ENCODE measurements around the gene BACE1.

BACE1 gene

GRCh38 chr11:117305145-117305544, 10.9 kb downstream of the BACE1 start:
- no peak for DNase-seq

- DNase-seq, result no peak
Measured at GRCh38 chr11:117303646-117304315, 12.3 kb downstream of the BACE1 start.

GRCh38 chr11:117303101-117303500, 13.0 kb downstream of the BACE1 start:
- DNase-seq, result no peak

- no peak for DNase-seq
Measured at GRCh38 chr11:117302228-117302627, 13.8 kb downstream of the BACE1 start.

- DNase-seq, result no peak
Measured at GRCh38 chr11:117300773-117301172, 15.3 kb downstream of the BACE1 start.

- DNase-seq, result no peak
Measured at GRCh38 chr11:117300283-117300663, 15.8 kb downstream of the BACE1 start.

- DNase-seq, result no peak
Measured at GRCh38 chr11:117299351-117300282, 16.4 kb downstream of the BACE1 start.

- DNase-seq, result no peak
Measured at GRCh38 chr11:117298195-117298594, 17.9 kb downstream of the BACE1 start.

- no peak for DNase-seq
Measured at GRCh38 chr11:117296881-117297280, 19.2 kb downstream of the BACE1 start.

GRCh38 chr11:117295438-117296137, 20.5 kb downstream of the BACE1 start:
- no peak for DNase-seq

- no peak for DNase-seq
Measured at GRCh38 chr11:117292616-117293015, 23.4 kb downstream of the BACE1 start.

- DNase-seq, result no peak
Measured at GRCh38 chr11:117290809-117291396, 25.2 kb downstream of the BACE1 start, which contains the start of gene BACE1-AS. Gene BACE1-AS (plus strand): TSS chr11:117291346.

- no peak for DNase-seq
Measured at GRCh38 chr11:117289795-117290194, 26.3 kb downstream of the BACE1 start.

GRCh38 chr11:117287668-117288067, 28.4 kb downstream of the BACE1 start:
- DNase-seq, result no peak

- DNase-seq, result no peak
Measured at GRCh38 chr11:117286588-117286987, 29.5 kb downstream of the BACE1 start.

- no peak for DNase-seq
Measured at GRCh38 chr11:117284053-117284452, 32.0 kb downstream of the BACE1 start.

GRCh38 chr11:117282956-117283355, 33.1 kb downstream of the BACE1 start:
- DNase-seq, result no peak

GRCh38 chr11:117281869-117282268, 34.2 kb downstream of the BACE1 start:
- no peak for DNase-seq

- no peak for DNase-seq
Measured at GRCh38 chr11:117281159-117281558, 34.9 kb downstream of the BACE1 start.

GRCh38 chr11:117279711-117280376, 36.2 kb downstream of the BACE1 start:
- no peak for DNase-seq

- DNase-seq, result no peak
Measured at GRCh38 chr11:117278347-117278746, 37.7 kb downstream of the BACE1 start.

GRCh38 chr11:117273550-117274289, 42.3 kb downstream of the BACE1 start:
- DNase-seq, result no peak
